Measurements from ENCODE around the gene TBK1.

DNA sequence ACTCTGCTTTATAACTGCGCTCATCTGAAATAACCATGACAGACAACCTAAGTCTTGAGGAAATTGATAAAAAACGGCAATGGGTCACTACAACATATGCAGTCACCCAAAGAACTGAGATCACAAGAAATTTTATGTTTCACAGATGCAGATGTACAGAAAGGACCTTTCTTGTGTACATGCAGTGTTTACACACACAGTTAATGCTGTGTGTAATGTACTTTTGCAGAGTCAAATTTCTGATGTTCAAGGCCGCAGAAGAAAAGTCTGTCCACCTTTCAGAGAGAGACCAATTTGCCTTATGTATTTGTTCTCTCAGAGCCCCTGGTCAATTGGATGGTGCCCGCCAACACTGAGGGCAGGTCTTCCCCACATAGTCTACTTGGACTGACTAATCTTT lies 23.0 kb upstream of the TBK1 start:
- TF ChIP-seq, protein P1, sequence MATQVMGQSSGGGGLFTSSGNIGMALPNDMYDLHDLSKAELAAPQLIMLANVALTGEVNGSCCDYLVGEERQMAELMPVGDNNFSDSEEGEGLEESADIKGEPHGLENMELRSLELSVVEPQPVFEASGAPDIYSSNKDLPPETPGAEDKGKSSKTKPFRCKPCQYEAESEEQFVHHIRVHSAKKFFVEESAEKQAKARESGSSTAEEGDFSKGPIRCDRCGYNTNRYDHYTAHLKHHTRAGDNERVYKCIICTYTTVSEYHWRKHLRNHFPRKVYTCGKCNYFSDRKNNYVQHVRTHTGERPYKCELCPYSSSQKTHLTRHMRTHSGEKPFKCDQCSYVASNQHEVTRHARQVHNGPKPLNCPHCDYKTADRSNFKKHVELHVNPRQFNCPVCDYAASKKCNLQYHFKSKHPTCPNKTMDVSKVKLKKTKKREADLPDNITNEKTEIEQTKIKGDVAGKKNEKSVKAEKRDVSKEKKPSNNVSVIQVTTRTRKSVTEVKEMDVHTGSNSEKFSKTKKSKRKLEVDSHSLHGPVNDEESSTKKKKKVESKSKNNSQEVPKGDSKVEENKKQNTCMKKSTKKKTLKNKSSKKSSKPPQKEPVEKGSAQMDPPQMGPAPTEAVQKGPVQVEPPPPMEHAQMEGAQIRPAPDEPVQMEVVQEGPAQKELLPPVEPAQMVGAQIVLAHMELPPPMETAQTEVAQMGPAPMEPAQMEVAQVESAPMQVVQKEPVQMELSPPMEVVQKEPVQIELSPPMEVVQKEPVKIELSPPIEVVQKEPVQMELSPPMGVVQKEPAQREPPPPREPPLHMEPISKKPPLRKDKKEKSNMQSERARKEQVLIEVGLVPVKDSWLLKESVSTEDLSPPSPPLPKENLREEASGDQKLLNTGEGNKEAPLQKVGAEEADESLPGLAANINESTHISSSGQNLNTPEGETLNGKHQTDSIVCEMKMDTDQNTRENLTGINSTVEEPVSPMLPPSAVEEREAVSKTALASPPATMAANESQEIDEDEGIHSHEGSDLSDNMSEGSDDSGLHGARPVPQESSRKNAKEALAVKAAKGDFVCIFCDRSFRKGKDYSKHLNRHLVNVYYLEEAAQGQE (IDR thresholded peaks at IDR 0.05; ENCODE audit: insufficient read depth in 1 of 2, low read depth in 2 of 2, low read length in 2 of 2) = no peak
- no peak for TF ChIP-seq SIN3A (IDR thresholded peaks at IDR 0.05; ENCODE audit: borderline replicate concordance, insufficient read depth, low read length)
